Breast epithelium (tissue), 3 donors: ENCODE results near the gene DSG1.

ENCODE experiments used
- POLR2A ChIP-seq: fragments of 450-650 bp; IDR thresholded peaks from one replicate; pipeline ENCODE4 v1.6.1; 2016; ENCODE audit warnings: antibody characterized with exemption, mild to moderate bottlenecking, moderate library complexity
- POLR2AphosphoS5 ChIP-seq, 3 donors: sonication (generic); formaldehyde crosslinking; IDR thresholded peaks; one replicate each; pipeline ENCODE4 v1.6.1; 2017; ENCODE audit warnings: antibody characterized with exemption in 3 of 3
- TF ChIP-seq, protein P1 (sequence below), 3 donors: fragments of 450-650 bp; IDR thresholded peaks; one replicate each; pipeline ENCODE4 v1.5.1; 2016 to 2017; ENCODE audit warnings: antibody characterized with exemption in 3 of 3, mild to moderate bottlenecking in 3 of 3, moderate library complexity in 3 of 3

DNA sequence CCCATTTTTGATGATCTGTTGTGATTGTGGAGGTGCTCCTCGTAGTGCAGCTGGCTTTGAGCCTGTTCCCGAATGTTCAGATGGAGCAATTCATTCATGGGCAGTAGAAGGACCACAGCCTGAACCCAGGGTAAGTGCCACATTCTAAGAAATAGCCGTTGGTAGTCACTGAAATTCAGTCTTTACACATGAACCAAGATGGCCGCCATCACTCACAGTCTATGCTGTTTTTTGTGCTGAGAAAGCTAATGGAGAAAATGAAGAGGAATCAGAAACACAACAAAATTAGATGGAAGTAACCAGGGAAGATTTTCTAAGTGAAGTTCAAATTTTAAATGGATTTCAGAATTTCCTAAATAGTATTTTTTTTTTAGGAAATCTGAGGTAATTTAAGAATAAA lies 25.5 kb downstream of the DSG1 start:
- TF ChIP-seq POLR2AphosphoS5 (IDR thresholded peaks at IDR 0.05) (no peak), POLR2A (no peak)
- TF ChIP-seq, protein P1, sequence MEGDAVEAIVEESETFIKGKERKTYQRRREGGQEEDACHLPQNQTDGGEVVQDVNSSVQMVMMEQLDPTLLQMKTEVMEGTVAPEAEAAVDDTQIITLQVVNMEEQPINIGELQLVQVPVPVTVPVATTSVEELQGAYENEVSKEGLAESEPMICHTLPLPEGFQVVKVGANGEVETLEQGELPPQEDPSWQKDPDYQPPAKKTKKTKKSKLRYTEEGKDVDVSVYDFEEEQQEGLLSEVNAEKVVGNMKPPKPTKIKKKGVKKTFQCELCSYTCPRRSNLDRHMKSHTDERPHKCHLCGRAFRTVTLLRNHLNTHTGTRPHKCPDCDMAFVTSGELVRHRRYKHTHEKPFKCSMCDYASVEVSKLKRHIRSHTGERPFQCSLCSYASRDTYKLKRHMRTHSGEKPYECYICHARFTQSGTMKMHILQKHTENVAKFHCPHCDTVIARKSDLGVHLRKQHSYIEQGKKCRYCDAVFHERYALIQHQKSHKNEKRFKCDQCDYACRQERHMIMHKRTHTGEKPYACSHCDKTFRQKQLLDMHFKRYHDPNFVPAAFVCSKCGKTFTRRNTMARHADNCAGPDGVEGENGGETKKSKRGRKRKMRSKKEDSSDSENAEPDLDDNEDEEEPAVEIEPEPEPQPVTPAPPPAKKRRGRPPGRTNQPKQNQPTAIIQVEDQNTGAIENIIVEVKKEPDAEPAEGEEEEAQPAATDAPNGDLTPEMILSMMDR (IDR thresholded peaks at IDR 0.05) = no peak
